ENCODE data around the gene TCF25.

GRCh38 chr16:89954462-89954861 lies 81.1 kb downstream of the TCF25 start:
- TF ChIP-seq PBX3 (CRISPR knock-in tag; IDR thresholded peaks at IDR 0.05) (no peak), CTCF (tag by site-specific recombination; IDR thresholded peaks at IDR 0.05) (no peak), ZIC2 (tag by site-specific recombination; IDR thresholded peaks at IDR 0.05) (no peak), ZNF324 (tag by site-specific recombination; IDR thresholded peaks at IDR 0.05) (no peak)

All from HEK293 (cell line).